ENCODE results near the gene PGLYRP2.

Gene PGLYRP2

GRCh38 chr19:15439821-15440641, 39.3 kb downstream of the PGLYRP2 start:
- DNase-seq (ENCODE audit: low read depth in 2 of 2): no peak

GRCh38 chr19:15439078-15439799, 40.1 kb downstream of the PGLYRP2 start:
- no peak for DNase-seq (ENCODE audit: low read depth in 2 of 2)

- no peak for DNase-seq (ENCODE audit: low read depth in 2 of 2)
Measured at GRCh38 chr19:15438577-15438976, 40.7 kb downstream of the PGLYRP2 start.

- no peak for DNase-seq (ENCODE audit: low read depth in 2 of 2)
Measured at GRCh38 chr19:15438124-15438496, 41.2 kb downstream of the PGLYRP2 start.

- DNase-seq (ENCODE audit: low read depth in 2 of 2): no peak
Measured at GRCh38 chr19:15437355-15438123, 41.8 kb downstream of the PGLYRP2 start.

- no peak for DNase-seq (ENCODE audit: low read depth in 2 of 2)
Measured at GRCh38 chr19:15436826-15437110, 42.5 kb downstream of the PGLYRP2 start.

GRCh38 chr19:15436012-15436825, 43.1 kb downstream of the PGLYRP2 start:
- no peak for DNase-seq (ENCODE audit: low read depth in 2 of 2)

- DNase-seq (ENCODE audit: low read depth in 2 of 2): no peak
Measured at GRCh38 chr19:15433519-15434069, 45.7 kb downstream of the PGLYRP2 start.

- peak; percentile 86 to 91 for DNase-seq (ENCODE audit: low read depth in 2 of 2)
Measured at GRCh38 chr19:15432629-15433518, 46.4 kb downstream of the PGLYRP2 start.

GRCh38 chr19:15432018-15432494, 47.2 kb downstream of the PGLYRP2 start:
- no peak for DNase-seq (ENCODE audit: low read depth in 2 of 2)

GRCh38 chr19:15431396-15432017, 47.8 kb downstream of the PGLYRP2 start:
- no peak for DNase-seq (ENCODE audit: low read depth in 2 of 2)

- DNase-seq (ENCODE audit: low read depth in 2 of 2): no peak
Measured at GRCh38 chr19:15430526-15431120, 48.7 kb downstream of the PGLYRP2 start.

- DNase-seq (ENCODE audit: low read depth in 2 of 2): no peak
Measured at GRCh38 chr19:15429825-15430467, 49.4 kb downstream of the PGLYRP2 start.

- DNase-seq (ENCODE audit: low read depth in 2 of 2): no peak
Measured at GRCh38 chr19:15428956-15429824, 50.1 kb downstream of the PGLYRP2 start.

GRCh38 chr19:15427991-15428471, 51.3 kb downstream of the PGLYRP2 start:
- DNase-seq (ENCODE audit: low read depth in 2 of 2): no peak

GRCh38 chr19:15427350-15427700, 52.0 kb downstream of the PGLYRP2 start:
- DNase-seq (ENCODE audit: low read depth in 2 of 2): no peak

- no peak for DNase-seq (ENCODE audit: low read depth in 2 of 2)
Measured at GRCh38 chr19:15426485-15427349, 52.6 kb downstream of the PGLYRP2 start.

Measured in stimulated activated CD4-positive, alpha-beta T cell treated with anti-CD3 and anti-CD28 coated beads, Interleukin-12 subunit alpha, Interleukin-12 subunit beta, amount 100 ng/mL, for 24 hours (primary cell).